Liver (tissue), 3 donors: ENCODE results near the gene FSTL1.

Source experiments
- EGR1 ChIP-seq, 2 donors: IDR thresholded peaks; 2 replicates each; pipeline ENCODE4 v1.6.1; 2016 to 2018; ENCODE audit warnings: antibody characterized with exemption in 2 of 2, low read depth in 2 of 2
- FOXA1 ChIP-seq: IDR thresholded peaks from 2 replicates; pipeline ENCODE4 v1.6.1; 2016; ENCODE audit warnings: antibody characterized with exemption
- GABPA ChIP-seq, 2 donors: IDR thresholded peaks in 1 of 2; conservative IDR thresholded peaks in 1 of 2; 2 replicates each; pipeline ENCODE4 v1.6.1; 2016; ENCODE audit warnings: antibody characterized with exemption in 2 of 2, mild to moderate bottlenecking in 1 of 2, moderate library complexity in 1 of 2
- HNF4A ChIP-seq, 2 donors: conservative IDR thresholded peaks; 2 replicates each; pipeline ENCODE4 v1.6.1; 2016; ENCODE audit warnings: antibody characterized with exemption in 2 of 2, mild to moderate bottlenecking in 2 of 2
- RAD21 ChIP-seq, 2 donors: IDR thresholded peaks; 2 replicates each; pipeline ENCODE4 v1.6.1; 2016; ENCODE audit warnings: antibody characterized with exemption in 2 of 2, mild to moderate bottlenecking in 2 of 2
- RXRA ChIP-seq, 2 donors: IDR thresholded peaks; 2 replicates each; pipeline ENCODE4 v1.6.1; 2017 to 2018; ENCODE audit warnings: antibody characterized with exemption in 2 of 2, mild to moderate bottlenecking in 1 of 2
- SP1 ChIP-seq: IDR thresholded peaks from 2 replicates; pipeline ENCODE4 v1.6.1; 2018; ENCODE audit warnings: antibody characterized with exemption, mild to moderate bottlenecking
- TF ChIP-seq, protein P1 (sequence below): fragments of 150-350 bp; IDR thresholded peaks from 2 replicates; pipeline ENCODE4 v1.5.1; 2017; ENCODE audit warnings: improper control_type of control experiment, low read depth, low read length; ENCODE audit not compliant: missing input control
- TF ChIP-seq, protein P2 (sequence below): IDR thresholded peaks from 2 replicates; pipeline ENCODE4 v1.6.1; 2016; ENCODE audit warnings: antibody characterized with exemption, mild to moderate bottlenecking
- TF ChIP-seq, protein P3 (sequence below): IDR thresholded peaks from 2 replicates; pipeline ENCODE4 v1.6.1; 2016; ENCODE audit warnings: antibody characterized with exemption
- TF ChIP-seq, protein P4 (sequence below): IDR thresholded peaks from 2 replicates; pipeline ENCODE4 v1.6.1; 2016; ENCODE audit warnings: antibody characterized with exemption
- TF ChIP-seq, protein P5 (sequence below): IDR thresholded peaks from 2 replicates; pipeline ENCODE4 v1.6.1; 2016; ENCODE audit warnings: antibody characterized with exemption
- donor health status: healthy.
- donor health status: healthy.

DNA sequence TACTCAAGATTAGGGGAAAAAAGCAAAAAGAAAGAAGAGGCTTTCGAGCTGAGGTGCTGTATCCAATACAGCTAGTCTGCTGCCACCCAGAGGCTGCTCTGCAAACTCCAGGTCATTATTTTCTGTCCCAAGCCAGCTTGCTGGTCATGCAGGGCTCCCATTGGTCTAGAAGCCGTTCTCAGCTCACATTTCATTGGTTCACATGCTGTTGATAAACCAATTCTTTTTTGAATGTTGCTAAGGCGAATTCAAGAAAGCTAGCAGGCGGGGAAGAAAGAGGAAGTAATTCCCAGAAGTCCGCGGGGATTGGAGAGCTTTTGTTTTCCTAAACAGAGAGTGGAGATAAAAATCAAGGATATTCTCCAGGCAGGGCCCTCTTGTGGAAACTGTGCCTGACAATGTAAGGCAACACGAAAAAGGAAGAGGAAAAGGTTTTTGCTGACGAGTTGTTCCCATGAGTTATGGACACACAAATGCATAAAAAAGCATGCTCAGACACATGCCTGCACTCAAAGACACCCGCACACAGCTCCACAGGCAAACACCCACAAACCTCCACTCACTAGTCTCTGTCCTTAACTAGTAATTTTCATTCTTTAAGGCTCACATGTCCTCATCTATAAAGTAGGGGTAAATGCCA is 33.4 kb downstream of the FSTL1 start:
- TF ChIP-seq, protein P1, sequence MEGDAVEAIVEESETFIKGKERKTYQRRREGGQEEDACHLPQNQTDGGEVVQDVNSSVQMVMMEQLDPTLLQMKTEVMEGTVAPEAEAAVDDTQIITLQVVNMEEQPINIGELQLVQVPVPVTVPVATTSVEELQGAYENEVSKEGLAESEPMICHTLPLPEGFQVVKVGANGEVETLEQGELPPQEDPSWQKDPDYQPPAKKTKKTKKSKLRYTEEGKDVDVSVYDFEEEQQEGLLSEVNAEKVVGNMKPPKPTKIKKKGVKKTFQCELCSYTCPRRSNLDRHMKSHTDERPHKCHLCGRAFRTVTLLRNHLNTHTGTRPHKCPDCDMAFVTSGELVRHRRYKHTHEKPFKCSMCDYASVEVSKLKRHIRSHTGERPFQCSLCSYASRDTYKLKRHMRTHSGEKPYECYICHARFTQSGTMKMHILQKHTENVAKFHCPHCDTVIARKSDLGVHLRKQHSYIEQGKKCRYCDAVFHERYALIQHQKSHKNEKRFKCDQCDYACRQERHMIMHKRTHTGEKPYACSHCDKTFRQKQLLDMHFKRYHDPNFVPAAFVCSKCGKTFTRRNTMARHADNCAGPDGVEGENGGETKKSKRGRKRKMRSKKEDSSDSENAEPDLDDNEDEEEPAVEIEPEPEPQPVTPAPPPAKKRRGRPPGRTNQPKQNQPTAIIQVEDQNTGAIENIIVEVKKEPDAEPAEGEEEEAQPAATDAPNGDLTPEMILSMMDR, result peak; percentile 97
- TF ChIP-seq, protein P2, sequence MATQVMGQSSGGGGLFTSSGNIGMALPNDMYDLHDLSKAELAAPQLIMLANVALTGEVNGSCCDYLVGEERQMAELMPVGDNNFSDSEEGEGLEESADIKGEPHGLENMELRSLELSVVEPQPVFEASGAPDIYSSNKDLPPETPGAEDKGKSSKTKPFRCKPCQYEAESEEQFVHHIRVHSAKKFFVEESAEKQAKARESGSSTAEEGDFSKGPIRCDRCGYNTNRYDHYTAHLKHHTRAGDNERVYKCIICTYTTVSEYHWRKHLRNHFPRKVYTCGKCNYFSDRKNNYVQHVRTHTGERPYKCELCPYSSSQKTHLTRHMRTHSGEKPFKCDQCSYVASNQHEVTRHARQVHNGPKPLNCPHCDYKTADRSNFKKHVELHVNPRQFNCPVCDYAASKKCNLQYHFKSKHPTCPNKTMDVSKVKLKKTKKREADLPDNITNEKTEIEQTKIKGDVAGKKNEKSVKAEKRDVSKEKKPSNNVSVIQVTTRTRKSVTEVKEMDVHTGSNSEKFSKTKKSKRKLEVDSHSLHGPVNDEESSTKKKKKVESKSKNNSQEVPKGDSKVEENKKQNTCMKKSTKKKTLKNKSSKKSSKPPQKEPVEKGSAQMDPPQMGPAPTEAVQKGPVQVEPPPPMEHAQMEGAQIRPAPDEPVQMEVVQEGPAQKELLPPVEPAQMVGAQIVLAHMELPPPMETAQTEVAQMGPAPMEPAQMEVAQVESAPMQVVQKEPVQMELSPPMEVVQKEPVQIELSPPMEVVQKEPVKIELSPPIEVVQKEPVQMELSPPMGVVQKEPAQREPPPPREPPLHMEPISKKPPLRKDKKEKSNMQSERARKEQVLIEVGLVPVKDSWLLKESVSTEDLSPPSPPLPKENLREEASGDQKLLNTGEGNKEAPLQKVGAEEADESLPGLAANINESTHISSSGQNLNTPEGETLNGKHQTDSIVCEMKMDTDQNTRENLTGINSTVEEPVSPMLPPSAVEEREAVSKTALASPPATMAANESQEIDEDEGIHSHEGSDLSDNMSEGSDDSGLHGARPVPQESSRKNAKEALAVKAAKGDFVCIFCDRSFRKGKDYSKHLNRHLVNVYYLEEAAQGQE, result peak; percentile 57
- TF ChIP-seq, protein P3, sequence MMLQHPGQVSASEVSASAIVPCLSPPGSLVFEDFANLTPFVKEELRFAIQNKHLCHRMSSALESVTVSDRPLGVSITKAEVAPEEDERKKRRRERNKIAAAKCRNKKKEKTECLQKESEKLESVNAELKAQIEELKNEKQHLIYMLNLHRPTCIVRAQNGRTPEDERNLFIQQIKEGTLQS, result peak; percentile 13
- no peak for TF ChIP-seq EGR1 (IDR thresholded peaks at IDR 0.05; ENCODE audit: low read depth in 2 of 2)
- peak in 1 of 2 donors; percentile 23 for TF ChIP-seq GABPA (IDR thresholded peaks at IDR 0.05 in 1 of 2, conservative IDR thresholded peaks at IDR 0.05 in 1 of 2)
- TF ChIP-seq, protein P4, sequence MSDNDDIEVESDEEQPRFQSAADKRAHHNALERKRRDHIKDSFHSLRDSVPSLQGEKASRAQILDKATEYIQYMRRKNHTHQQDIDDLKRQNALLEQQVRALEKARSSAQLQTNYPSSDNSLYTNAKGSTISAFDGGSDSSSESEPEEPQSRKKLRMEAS, result peak; percentile 58
- peak; percentile 36 to 38 for TF ChIP-seq RXRA (IDR thresholded peaks at IDR 0.05)
- TF ChIP-seq FOXA1, result peak; percentile 42
- TF ChIP-seq HNF4A (conservative IDR thresholded peaks at IDR 0.05), result peak in 1 of 2 donors; percentile 32
- peak; percentile 99 for TF ChIP-seq RAD21 (IDR thresholded peaks at IDR 0.05)
- TF ChIP-seq, protein P5, sequence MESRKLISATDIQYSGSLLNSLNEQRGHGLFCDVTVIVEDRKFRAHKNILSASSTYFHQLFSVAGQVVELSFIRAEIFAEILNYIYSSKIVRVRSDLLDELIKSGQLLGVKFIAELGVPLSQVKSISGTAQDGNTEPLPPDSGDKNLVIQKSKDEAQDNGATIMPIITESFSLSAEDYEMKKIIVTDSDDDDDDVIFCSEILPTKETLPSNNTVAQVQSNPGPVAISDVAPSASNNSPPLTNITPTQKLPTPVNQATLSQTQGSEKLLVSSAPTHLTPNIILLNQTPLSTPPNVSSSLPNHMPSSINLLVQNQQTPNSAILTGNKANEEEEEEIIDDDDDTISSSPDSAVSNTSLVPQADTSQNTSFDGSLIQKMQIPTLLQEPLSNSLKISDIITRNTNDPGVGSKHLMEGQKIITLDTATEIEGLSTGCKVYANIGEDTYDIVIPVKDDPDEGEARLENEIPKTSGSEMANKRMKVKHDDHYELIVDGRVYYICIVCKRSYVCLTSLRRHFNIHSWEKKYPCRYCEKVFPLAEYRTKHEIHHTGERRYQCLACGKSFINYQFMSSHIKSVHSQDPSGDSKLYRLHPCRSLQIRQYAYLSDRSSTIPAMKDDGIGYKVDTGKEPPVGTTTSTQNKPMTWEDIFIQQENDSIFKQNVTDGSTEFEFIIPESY, result no peak
- peak; percentile 51 for TF ChIP-seq SP1
